Islet of Langerhans (tissue), 1 donor: ENCODE measurements around the gene TTC16.
"Not testable (repeated sequence)": the region's sequence is repeated elsewhere in the genome, so short reads cannot be mapped to it uniquely, and the experiment has no call there.

Experiments
- FAIRE-seq: peaks from one replicate; lab custom pipeline; 2011; peaks lifted over from hg19 to GRCh38; lab: Jason Lieb, UNC

The TTC16 gene

DNA sequence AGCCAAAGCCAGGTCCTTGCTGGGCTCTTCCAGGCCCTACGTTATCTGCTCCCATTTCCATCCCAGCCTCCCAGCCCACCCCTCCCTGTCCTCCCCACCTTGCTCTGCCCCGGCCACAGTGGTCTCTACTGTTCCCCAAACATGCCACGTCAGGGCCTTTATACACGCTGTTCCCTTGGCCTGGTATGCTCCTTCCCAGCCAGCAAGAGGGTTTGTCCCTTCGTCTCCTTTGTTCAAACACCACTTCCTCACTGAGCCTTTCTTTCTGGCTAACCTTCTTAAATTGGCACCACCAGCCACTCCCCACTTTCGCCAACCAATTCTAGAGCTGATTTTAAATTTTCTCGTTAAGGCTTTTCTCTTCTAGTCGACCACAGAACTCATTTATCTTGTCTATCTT lies 52.8 kb downstream of the TTC16 start:
- no peak for FAIRE-seq

- no peak for FAIRE-seq
Measured at GRCh38 chr9:127769101-127769500, 53.2 kb downstream of the TTC16 start.

DNA sequence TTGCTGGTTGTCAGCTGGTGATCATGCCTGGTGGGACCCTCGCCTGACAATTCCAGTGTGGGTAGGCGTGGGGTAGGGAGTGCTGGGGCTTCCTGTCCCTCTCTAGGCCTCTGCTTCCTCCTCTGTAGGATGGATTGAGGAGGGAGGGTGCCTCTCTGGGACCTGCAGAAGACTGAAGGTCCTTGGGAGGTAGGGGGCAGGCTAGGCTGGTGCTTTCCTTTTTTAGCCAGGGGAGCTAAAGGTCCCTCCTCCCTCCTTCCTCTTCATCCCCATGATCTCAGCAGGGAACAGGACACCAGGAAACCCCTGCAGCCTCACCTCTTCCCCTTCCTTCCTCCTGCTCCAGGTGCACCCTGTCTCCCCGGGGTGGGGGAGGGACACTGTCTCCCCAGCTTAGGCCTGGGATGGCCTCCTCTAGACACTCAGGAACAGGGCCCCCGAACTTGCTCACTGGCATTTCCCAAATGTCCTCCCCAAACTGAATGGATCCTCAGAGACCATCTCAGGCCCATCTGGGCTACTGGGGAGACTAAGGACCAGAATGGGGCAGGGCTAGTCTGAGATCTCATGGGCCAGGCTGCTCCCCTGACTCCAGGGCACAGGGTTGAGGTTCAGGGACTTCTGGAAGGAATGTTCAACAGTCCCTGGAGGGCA lies 54.2 kb downstream of the TTC16 start:
- no peak for FAIRE-seq

DNA sequence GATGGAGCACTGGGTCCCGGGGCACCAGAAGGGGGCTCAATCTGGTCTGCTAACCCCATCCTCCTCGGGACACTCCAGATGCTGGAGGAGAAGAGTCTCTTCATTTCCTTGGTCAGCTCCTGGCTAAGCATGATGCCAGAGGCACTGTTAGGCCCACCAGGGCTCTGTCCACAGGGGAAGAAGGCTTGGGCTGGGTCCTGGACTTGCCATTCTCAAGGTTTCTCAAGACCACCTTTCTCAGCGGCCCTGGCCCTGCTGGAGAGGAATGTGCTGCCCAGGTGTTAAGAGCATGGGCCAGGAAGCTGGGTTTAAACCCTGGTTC lies 54.7 kb downstream of the TTC16 start:
- no peak for FAIRE-seq

- no peak for FAIRE-seq
Measured at GRCh38 chr9:127770905-127771569, 55.2 kb downstream of the TTC16 start.

DNA sequence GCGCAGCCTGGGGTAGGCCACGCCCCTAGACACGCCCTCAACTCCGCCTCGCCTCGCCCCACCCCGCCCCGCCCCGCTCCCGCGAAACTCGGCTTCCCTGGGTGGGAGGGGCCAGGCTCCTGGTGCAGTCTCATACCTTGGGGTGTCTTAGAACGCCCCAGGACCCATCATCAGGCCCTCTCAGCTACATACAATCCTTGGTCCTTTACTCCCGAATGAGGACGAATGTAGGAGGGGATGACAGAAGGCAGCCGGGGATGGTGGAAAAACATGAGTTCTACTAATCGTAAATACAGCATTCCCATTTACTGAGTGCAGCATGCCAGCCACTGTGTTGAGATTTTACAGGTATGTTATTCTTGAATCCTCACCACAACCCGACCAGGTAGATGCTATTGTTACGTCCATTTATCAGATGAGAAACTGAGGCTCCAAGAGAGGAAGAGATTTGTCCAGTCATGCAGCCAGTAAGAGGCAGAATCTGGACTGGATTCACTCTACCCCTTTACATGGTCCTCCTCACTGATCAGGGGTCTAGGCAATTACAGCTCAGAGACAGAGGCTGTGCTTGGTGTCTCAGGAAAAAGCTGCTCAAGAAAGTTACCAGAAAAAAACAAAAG lies 55.8 kb downstream of the TTC16 start:
- FAIRE-seq: no peak

DNA sequence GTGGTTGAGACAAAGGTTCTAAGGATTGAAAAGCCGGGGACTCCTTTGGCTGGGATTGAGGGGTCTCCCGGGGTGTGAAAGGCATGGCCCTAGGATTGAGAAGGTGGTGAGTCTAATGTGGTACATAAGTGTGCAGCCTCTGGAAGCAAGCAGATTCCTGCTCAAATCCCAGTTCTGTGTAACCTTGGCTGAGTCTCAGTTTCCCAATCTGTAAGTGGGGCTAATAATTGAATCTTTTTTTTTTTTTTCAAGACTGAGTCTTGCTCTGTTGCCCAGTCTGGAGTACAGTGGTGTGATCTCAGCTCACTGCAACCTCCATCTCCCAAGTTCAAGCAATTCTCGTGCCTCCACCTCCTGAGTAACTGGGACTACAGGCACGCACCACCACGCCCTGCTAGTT lies 56.7 kb downstream of the TTC16 start:
- FAIRE-seq: no peak

- FAIRE-seq: no peak
Measured at GRCh38 chr9:127773272-127773671, 57.4 kb downstream of the TTC16 start.

DNA sequence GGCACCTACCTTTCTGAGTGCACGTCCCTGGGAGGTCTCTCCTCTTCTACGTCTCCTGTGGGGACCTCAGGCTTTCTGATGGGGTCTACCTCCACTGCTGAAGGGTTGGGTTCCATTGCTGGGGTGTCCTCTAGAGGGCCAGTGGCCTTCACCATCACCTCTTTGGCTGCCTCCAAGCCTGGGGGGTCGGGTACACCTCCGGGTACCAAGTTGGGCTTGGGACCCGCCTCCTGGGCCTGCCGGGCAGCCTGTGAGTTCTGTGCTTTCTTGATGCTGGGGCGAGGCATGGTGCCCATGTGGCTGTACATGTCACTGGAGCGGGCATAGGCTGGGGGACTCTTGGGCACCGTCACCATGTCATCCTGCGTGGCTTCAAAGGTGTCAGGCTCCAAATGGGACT lies 58.1 kb downstream of the TTC16 start:
- FAIRE-seq: no peak

DNA sequence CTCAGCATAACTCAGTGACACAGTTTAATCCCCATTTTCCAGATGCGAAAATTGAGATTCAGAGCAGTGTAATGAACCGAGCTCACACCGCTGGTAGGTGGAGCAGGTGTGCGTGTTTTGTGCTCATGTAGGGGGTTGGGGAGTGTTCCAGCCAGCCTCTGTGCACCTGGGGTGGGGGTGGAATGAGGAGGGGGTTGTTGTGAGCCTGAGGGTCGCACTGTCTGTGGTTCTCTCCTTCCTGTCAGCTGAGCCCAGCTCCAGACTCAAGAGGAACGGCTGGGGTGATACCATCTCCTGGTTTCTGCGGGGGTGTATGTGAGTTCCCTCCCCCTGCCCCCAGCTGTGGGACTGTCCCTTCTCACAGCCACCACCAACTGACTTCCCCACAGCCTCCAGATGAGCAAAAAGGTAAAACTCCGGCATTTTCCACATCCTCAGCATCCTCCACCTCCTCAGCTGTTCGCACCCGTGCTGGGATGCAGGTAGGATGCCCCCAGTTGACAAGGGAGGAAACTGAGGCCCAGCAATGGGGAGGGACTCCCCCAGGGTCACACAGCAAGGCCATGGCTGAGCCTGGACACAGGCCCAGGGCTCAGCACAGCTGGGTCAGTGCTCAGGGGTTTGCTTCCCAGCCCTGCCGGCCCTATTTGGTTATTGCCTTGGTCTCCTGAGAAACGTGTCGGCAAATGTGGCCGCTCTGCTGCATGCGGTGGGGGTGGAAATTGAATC lies 60.5 kb downstream of the TTC16 start:
- no peak for FAIRE-seq

DNA sequence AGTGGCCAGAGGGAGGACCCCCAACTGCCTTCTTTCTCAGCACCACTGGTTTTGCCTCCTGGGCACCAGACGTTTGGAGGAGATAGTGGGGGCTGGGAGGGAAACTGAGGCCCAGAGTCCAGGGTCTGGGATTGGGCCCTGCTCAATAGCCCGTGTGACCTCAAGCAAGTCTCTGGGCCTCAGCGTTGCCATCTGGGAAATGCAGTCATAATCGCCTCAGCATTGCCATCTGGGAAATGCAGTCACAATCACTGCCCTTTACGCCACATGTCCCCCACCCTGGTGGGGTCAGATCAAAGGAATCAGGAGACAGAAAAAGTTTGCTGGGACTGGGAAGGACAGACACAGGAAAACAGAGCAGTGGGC lies 61.0 kb downstream of the TTC16 start:
- FAIRE-seq: no peak

DNA sequence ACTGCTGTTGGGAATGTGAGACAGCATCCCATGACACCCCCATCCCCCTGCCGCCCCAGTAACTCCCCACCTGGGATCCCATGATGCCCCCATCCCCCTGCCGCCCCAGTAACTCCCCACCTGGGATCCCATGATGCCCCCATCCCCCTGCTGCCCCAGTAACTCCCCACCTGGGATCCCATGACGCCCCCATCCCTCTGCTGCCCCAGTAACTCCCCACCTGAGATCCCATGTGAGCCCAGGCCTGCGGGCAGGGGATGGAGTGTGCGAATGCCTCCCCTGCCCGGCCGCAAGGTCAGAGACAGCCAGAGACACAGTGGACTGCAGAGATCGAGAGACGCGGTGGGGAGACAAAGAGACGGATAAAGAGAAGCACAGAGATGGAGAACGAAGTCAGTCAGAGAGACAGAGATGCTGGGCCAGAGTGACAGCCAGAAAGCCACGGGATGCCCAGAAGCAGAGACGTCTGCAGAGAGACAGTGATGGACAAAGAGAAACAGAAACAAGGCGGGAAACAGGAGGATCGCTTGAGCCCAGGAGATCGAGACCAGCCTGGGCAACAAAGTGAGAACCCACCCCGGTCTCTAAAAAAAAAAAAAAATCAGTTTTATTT lies 61.6 kb downstream of the TTC16 start:
- FAIRE-seq: no peak

GRCh38 chr9:127778280-127779135 lies 62.6 kb downstream of the TTC16 start, which contains the start of gene SH2D3C:
Gene SH2D3C, minus strand, starts transcription at chr9:127778666. Its CDS starts 39 bp downstream, at chr9:127778627.
- no peak for FAIRE-seq

- no peak for FAIRE-seq
Measured at GRCh38 chr9:127779136-127779981, 63.5 kb downstream of the TTC16 start.

DNA sequence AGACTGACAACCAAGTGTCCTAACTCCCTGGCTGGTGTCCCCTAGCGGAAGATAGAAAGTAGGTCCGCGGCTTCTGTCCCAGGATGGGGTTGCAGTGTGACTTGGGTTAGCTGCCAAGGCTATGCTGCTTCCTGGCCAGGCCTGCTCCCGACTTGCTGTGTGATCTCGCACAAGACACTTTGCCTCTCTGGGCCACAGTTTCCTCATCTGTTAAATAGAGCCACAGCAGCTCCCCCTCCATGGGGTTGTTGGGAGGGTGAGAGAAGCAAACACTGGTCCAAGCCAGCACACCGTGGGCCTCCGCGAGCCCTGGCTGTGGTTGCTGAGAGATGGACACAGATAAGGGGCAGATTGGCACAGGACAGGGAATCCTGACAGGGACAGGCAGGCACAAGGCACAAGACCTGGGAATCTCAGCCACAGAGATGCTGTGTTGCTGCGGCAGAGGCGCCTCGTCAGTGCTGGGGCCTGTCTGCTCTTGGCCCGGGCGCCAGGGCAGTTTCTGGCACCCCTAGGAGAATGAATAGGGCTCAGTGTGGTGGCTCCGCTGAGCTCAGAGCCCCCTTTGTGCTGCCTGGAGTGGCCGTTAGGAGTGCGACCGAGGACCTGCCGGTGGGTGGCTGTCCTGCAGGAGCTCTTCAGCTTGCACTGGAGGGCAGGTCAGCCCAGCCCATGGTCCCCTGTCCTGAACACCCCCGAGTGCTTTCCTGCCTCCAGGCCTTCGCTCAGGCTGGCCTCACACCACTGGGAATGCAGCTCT lies 64.4 kb downstream of the TTC16 start:
- FAIRE-seq: no peak

- FAIRE-seq: not testable (repeated sequence)
Measured at GRCh38 chr9:127780909-127781308, 65.0 kb downstream of the TTC16 start.
